Pulmonary artery endothelial cell (primary cell): ENCODE measurements around the gene P2RX4. TPM values are rescaled to one million over a fixed set of nuclear protein-coding genes. Genes with fewer than 3 reads are reported as not detected.
"Not testable (repeated sequence)": the region's sequence is repeated elsewhere in the genome, so short reads cannot be mapped to it uniquely, and the experiment has no call there.

Experiments
- DNase-seq: peaks from one replicate; pipeline ENCODE4 v3.0.0-alpha.2; 2011; ENCODE audit warnings: low read depth, low spot score
- total RNA-seq: library from RNA; depleted of rRNA; stranded (reverse); fragments of >200 nt; gene quantifications from 2 replicates; pipeline ENCODE4 v1.2.3, GENCODE V29; 2014

The P2RX4 gene
- total RNA-seq, 1 donor from 2014 or later, result 80.9 TPM

GRCh38 chr12:121219353-121219986 lies 9.5 kb downstream of the P2RX4 start:
- no peak for DNase-seq

GRCh38 chr12:121222847-121223246 lies 12.9 kb downstream of the P2RX4 start:
- no peak for DNase-seq

GRCh38 chr12:121223292-121224285 lies 13.7 kb downstream of the P2RX4 start:
- DNase-seq, result no peak

GRCh38 chr12:121224591-121224990 lies 14.7 kb downstream of the P2RX4 start:
- no peak for DNase-seq

- no peak for DNase-seq
Observed at GRCh38 chr12:121226399-121226798, 16.5 kb downstream of the P2RX4 start.

GRCh38 chr12:121226871-121227270 lies 16.9 kb downstream of the P2RX4 start:
- DNase-seq, result not testable (repeated sequence)

GRCh38 chr12:121227294-121227693 lies 17.4 kb downstream of the P2RX4 start:
- no peak for DNase-seq

GRCh38 chr12:121228919-121229665 lies 19.2 kb downstream of the P2RX4 start:
- DNase-seq, result no peak

GRCh38 chr12:121229826-121230537 lies 20.1 kb downstream of the P2RX4 start:
- peak; percentile 47 for DNase-seq

GRCh38 chr12:121230538-121230907 lies 20.6 kb downstream of the P2RX4 start:
- DNase-seq, result no peak

GRCh38 chr12:121232163-121232562 lies 22.2 kb downstream of the P2RX4 start:
- no peak for DNase-seq

GRCh38 chr12:121232977-121233627 lies 23.2 kb downstream of the P2RX4 start:
- DNase-seq, result no peak

GRCh38 chr12:121233628-121234020 lies 23.7 kb downstream of the P2RX4 start:
- DNase-seq, result no peak

- no peak for DNase-seq
Observed at GRCh38 chr12:121236776-121237175, 26.8 kb downstream of the P2RX4 start.

- DNase-seq, result no peak
Observed at GRCh38 chr12:121237415-121237814, 27.5 kb downstream of the P2RX4 start.

- DNase-seq, result no peak
Observed at GRCh38 chr12:121238086-121238485, 28.2 kb downstream of the P2RX4 start.

GRCh38 chr12:121238604-121239350 lies 28.8 kb downstream of the P2RX4 start:
- DNase-seq, result no peak

GRCh38 chr12:121239351-121240061 lies 29.6 kb downstream of the P2RX4 start:
- no peak for DNase-seq

GRCh38 chr12:121240062-121240420 lies 30.1 kb downstream of the P2RX4 start:
- no peak for DNase-seq
